ENCODE data around the gene SPATA4.
"Not testable (repeated sequence)": the region's sequence is repeated elsewhere in the genome, so short reads cannot be mapped to it uniquely, and the experiment has no call there.

The SPATA4 gene

DNA sequence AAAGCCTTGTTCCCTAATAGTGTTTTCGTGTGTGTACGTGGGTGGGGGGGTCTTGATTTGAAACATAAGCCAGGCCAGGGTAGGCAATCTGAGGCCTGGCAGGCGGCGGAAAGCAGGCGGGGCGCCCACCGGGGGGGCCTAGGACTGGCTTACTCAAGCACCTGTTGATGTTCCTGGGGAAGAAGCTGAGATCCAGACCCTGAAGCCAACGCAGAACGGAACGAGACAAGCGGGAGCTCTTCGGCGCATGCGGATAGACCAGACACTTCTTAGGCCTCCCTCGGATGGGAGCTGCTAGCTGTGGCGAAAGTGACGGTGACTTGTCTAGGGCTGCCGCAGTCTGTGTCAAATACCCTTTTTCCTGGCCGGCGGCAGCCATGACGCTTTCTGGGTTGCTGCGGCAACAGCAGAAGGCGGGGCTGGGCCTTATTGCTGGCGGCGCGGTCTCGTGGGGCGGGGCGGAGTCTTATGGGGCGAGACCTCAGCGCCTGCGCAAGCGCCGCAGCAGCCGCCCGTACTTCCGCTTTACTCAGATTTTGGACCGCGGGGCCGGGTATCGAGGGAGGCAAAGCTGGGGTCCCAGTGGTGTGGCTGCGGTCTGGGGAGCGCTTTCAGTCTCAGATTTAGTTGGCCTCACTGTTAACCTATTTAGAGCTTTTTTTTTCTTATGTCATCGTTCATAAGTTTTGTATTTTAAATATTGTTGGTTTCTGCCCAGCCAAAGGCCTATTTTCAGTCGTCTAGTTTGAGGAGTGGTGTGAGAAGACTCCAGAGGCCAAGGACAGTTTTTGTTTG, at the start of gene SPATA4:
SPATA4 (minus strand) TSS at position 402 of the 795 bp plus-strand sequence; CDS start at position 379, 23 bp downstream.
- peak; percentile 89 to 90 for DNase-seq

DNA sequence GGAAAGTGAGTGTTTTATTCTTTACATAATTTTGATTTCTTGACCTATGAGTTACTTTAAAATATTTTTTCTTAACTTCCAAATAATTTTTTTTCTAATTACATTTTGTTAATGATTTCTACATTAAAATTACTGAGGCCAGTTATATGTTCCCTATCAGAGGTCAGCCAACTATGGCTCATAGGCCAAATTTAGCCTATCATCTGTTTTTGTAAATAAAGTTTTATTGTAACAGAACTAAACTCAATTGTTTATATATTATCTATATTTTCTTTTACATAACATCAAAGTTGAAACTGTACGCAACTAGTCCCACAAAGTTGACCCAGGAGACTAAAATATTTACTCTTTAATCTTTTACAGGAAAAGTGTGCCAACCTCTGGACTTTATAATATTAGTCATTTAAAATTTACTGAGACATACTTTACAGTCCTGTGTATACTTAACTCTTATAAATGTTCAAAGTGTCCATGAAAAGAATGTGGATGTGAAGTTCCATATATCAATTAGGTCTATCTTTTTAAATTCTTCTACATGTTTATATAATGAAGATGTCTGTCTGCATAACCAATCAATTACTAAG, 47.5 kb upstream of the SPATA4 start:
- DNase-seq, result no peak

DNA sequence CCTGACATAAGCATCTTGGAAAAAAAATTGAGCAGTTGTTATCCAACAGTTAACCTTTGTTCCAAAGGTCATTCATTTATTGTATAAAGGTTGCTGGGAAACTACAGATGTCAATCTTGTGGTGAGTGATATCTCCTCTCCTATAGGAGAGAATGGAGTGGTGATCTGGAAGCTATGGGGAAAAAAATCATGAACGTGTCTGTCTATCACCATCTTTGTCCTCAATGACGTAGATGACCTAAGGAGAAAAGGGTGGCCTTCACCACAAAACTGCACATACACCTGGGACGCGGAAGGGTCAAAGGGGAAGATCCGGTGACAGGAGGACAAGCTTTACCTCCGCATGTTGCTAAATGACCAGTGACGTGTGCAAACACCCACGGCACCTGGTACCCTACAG, 46.3 kb upstream of the SPATA4 start:
- no peak for DNase-seq

DNA sequence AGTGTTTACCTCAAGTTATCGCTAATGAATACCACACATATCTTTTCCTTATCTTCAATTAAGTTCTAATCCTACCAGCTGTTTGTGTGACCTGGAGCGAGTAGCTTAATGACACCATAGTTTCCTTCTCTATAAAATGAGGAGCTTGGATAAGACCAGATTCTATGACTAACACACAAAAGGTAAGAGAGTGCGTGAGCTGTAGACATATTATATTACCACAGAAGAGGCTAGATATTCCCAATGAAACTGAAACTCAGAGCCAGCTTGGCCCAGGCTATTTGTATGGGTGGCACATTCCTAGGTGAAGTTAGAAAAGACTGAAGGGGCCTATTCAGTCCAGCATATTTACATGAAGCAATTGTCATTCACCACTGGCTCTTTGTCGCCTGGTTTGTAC, 43.4 kb upstream of the SPATA4 start:
- no peak for DNase-seq

DNA sequence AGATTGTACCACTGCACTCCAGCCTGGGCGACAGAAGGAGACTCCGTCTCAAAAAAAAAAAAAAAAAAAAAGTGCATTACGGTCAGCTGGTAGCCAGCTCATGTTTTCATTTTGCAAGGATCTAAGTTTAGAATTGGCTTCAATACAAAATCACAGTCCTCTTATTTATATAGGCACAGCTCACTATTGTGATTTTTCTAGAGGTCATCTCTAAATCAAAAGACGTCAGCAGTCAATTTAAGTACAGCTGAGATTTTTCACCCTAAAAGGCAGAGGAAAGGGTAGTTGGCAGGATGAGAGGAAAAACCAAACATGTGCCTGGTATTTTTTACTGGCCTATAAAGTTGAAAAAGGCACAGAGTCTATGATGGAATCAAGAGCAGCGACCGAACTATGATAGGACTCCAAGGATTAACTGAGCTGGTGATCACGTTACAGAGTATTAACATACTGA, 42.8 kb upstream of the SPATA4 start:
- no peak for DNase-seq

DNA sequence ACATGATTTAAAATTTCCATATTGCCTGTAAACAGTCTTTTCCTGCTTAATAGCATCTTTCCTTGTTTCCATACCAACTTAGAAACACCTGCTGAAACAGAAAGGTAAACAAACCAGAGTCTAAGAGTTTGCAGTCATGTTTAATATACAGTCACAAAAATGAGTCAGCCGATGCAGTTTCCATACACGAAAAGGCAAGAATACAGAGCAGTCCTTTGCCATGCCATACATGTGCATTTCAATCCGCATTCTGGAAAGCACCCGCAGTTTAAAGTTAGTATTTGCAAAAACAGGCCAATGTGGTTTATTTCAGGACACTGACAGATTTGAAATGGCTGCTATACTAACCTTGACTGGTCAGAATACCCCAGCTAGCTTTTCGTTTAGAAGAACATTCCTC, 41.6 kb upstream of the SPATA4 start:
- no peak for DNase-seq

DNA sequence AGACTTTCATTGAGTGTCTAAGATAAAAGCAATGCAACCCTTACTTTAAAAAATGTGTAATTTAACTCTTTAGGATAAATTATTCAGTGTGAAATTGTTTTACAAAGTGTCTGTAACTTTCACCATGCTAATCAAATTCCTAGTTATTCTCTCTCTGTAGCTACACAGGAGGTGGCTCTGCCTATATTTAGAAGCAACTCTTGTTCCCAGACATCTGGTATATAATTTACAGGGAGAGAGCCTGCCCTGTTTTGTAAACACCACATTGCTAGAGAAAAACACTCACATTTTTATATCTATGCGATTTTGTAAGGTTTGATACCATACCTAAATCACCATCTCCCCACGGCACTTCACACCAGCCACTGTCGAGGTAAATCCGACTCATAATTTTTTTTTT, 35.5 kb upstream of the SPATA4 start:
- no peak for DNase-seq

DNA sequence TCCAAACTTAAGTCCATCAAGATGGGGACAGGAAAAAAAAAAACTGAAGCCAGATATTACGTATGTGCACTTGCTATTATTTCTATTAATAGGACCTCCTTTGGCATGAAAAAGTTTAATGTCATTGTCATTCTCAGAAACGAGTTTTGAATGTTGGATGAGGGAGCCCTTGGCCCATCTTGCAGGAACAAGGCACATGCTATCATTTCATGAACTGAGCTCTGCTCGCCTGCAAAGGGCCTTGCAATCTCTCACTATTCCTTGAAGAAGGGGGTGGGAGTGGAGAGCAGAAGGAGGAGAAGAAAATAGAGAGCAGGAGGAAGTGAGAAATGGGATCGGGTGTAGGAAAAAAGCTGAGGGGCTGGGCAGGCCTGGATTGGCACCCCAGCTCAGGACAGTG, 34.3 kb upstream of the SPATA4 start:
- DNase-seq, result no peak

DNA sequence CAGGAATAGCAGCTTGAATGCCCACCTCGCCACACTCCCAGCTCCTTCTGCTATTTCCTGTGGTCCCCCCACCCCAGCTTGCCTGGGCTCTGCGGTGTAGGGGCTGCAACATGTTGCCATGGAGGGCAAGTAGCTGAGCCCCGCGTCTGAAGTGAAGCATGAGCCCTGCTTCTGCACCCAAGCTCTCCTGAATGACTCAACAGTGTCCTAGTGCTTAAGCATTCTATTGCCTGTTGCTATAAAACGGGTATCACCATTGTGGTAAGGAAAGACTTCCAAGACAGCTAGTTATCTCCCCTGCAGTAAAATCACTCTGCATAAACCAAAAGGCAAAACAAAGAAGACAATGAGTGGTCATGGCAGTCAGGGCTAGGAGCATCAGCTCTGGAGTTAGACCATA, 31.4 kb upstream of the SPATA4 start:
- DNase-seq, result no peak

DNA sequence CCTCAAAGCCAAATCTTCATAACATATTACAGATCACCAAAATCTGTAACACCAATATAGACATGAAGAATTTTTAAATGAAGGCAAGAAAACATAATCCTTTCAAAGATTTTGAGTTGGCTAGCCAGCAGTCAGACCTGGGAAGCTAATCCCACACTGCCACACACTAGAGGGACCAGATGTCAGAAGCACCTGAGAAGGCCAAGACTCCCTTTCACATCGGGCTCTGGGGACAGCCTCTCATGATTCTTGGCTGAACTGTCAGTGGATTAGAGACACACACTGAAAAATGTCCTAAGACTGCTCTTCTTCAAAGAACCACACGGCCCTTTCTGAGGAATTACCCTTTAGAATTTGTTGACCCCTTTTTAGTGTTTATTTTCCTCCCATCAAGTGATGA, 28.2 kb upstream of the SPATA4 start:
- DNase-seq, result no peak

DNA sequence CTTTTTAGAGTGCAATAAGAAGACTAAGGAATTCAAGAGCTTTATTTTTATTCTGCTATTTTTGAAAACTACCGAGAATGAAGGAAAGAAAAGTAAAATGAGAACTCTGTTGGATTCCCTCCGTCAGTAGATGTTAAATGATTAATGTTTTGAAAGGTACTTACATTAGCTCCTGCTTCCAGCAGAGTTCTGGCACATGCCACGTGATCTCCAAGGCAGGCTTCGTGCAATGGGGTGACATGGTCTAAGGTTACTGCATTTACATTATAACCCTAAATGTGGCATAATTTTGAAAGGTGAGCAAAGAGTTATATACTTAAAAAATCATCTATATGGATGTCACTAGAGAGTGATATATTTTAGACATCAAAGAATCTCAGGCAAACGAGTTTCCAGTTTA, 26.8 kb upstream of the SPATA4 start:
- DNase-seq, result no peak

DNA sequence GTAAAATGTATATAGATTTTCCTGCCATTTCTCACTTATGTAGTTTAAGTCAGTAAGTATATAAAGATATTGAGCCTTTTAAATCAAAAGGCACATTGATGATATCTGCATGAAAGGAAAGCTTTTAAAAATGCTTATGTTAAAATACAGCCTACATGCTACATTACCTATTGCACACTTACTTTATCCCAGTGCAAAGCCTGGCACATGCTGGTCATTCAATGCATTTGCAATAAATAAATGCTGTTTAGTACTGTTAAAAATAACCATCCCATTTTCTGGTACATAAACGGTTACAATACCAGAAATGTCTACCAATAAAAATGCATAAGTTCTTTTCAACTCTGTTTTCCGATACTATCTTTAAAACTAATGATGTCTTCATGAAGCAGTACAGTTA, 22.1 kb upstream of the SPATA4 start:
- DNase-seq, result no peak

DNA sequence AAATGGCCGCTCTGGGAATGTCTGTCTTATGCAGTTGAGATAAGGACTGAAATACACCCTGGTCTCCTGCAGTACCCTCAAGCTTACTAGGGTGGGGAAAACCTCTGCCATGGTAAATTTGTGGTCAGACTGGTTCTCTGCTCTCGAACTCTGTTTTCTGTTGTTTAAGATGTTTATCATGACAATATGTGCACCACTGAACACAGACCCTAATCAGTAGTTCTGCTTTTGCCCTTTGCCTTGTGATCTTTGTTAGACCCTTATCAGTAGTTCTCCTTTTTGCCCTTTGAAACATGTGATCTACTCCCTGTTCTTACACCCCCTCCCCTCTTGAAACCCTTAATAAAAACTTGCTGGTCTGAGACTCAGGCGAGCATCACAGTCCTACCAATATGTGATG, 17.0 kb upstream of the SPATA4 start:
- DNase-seq, result not testable (repeated sequence)

DNA sequence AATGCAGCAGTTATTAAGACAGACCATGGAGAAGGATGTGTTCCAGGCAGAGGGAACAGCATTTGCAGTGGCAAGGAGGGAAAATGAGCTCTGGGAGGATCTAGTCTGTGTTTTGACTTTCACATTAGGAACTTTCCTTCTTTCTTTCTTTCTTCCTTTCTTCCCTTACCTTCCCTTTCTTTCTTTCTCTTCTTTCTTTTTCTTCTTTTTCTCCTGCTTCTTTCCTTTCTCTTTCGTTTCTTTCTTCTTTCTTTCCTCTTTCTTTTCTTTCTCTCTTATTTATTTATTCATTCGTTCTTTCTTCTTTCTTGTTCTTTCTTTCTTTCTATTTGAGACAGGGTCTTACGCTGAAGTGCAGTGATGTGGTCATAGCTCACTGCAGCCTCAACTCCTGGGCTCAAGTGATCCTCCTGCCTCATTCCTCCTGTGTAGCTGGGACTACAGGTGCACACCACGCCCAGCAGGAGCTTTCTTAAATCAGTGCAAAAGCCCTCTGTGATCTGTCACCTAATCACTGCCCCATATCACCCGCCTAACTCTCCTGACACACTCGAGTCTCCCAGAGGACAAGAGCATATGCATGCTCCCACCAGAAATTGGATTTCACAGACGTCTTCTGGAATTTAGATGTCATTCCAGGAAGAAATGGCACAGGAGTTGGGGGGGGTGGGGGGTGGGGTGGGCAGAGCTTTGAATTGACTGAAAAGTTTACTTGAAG, 15.4 kb upstream of the SPATA4 start:
- no peak for DNase-seq

DNA sequence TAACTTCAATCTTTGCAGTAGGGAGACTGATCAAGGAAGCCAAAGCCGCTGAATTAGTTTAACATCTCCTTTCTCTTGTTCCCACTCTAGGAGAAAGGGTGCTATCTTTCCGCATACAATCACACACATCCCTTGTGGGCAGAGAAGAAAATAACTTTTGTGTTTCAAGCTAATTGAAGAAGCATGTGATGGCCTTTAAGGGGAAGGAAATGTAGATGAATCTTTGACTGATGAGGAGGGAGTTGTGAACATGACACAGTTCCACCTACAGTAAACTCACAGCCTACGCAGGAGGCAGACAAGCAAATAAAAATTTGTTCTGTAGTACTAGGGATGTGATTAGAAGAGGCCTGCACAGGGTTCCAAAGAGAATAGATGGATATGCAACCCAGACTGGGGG, 14.7 kb upstream of the SPATA4 start:
- no peak for DNase-seq

DNA sequence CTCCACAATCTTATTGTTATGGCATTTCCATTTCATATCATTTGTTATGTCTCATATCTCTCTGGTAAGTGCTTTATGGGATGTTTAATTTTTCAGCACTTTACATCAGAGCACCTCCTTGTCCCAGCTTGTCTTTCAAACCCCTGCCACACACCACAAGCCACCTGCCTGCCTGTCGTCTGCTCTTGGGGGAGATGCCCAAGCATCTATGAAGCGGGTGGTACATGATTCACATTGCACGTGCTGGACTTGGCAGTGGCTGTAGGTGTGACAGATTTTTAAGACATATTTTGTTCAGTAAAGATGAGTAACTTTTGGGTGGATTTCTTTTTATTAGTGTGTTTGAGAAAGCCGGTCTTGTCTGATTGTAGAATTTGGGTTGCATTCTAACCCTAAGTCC, 14.2 kb upstream of the SPATA4 start:
- DNase-seq, result no peak

DNA sequence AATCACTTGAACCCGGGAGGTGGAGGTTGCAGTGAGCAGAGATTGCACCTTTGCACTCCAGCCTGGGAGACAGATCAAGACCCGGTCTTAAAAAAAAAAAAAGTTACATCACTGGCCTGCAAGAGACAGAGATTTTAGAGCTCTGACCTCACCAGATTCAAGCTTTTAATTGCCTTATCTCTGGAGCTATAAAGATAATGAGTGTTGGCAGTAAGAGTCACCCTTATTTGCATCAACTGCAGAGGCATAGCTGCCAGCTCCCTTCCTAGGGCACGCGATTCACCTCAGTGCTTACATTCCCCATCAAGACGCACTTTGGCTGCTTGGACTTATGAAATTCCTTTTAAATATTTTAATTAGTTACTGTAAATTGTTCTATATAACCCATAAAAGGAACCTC, 12.5 kb upstream of the SPATA4 start:
- DNase-seq, result no peak

DNA sequence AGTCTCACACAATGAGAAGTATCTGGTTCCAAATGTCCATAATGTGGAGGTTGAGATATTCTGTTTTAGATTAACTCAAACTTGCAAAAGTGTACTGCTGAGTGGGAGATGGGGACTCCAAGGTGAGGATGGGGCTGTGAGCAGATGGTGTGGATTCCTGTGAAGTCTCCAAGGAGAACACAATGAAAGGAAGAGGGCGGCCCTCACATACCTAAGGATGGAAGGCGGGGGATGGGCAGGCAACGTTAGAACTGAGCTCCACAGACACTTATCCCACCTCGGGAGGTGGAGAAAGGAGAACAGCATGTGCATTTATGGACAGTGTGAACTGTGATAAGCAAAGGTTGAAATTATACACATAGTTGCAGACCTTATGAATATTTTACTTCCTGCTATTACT, 9.9 kb upstream of the SPATA4 start:
- DNase-seq, result no peak

DNA sequence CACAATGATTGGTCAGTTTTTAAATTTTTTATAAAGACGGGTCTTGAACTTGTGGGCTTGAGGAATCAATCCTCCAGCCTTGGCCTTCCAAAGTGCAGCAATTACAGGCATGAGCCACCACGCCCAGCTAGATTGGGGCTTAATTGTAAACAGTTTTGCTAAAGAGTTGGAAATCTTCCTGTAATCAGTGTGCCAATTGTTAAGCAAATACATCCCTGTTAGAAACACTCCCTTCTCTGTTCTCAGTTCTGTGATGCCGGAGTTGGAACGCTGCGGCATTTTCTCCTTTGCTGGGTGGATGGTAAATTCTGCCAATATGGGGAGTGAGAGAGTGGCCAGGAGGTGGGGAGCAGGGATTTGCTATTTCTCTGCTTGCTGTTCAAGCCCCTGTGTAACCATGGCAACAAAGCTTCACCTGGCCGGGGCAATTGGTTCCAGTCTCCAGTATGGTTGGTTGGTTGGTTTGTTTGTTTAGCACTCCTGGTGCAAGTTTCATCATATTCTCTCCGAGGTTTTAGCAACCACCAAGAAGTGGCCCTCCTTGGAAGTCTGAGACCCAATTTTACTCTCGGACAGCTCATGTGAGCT, 3.0 kb upstream of the SPATA4 start:
- no peak for DNase-seq

DNA sequence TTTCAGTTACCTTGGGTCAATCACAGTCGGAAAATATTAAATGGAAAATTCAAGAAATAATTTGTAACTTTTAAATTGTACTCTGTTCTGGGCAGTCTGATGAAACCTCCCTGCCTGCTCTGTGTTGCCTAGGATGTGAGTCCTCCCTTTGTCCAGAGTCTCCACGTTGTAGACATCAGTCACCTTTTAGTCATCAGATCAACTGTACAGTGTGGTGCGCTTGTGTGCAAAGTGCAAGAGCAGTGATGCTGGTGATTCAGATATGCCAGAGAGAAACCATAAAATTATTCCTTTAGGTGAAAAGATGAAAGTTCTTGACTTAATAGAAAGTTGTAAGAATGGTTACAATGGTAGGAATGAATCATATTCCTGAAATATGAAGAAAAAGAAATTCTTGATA, 1.4 kb downstream of the SPATA4 start:
- peak in 1 of 2 donors; percentile 21 for DNase-seq

DNA sequence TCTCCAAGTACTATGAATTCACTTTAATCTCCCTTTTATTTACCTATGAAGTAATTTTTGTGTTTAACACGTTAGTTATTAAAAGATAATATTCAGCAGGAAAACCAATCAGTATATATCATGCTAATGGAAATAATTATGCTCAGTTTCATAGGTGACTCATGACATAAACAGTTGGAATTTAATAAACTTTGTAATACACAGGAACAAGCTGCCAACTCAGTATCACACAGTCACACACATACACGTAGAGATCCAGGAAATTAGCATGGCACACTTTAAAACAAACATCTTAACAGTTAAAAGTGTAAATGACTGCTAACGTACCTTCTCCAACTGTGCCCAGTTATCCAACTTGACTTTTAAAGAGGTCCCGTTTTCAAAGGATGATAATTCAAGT, 2.3 kb downstream of the SPATA4 start:
- no peak for DNase-seq

DNA sequence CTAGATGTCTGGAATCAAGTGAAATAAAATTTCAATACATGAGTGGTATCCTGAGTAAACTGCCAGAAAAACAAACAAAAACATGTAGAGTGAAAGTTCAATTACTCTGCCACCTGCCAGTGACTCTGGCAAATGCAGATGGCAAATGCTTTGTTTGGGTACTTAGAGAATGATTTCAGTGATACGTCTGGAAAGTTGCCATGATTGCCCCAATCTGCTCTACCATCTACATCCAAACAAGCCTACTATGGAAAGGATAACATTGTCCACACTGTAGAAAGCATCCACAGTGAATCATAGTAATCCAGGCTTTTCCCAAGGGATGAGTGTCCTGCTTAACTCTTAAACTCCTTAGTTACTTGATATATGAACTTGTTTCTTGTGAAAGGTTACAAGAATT, 3.4 kb downstream of the SPATA4 start:
- no peak for DNase-seq

DNA sequence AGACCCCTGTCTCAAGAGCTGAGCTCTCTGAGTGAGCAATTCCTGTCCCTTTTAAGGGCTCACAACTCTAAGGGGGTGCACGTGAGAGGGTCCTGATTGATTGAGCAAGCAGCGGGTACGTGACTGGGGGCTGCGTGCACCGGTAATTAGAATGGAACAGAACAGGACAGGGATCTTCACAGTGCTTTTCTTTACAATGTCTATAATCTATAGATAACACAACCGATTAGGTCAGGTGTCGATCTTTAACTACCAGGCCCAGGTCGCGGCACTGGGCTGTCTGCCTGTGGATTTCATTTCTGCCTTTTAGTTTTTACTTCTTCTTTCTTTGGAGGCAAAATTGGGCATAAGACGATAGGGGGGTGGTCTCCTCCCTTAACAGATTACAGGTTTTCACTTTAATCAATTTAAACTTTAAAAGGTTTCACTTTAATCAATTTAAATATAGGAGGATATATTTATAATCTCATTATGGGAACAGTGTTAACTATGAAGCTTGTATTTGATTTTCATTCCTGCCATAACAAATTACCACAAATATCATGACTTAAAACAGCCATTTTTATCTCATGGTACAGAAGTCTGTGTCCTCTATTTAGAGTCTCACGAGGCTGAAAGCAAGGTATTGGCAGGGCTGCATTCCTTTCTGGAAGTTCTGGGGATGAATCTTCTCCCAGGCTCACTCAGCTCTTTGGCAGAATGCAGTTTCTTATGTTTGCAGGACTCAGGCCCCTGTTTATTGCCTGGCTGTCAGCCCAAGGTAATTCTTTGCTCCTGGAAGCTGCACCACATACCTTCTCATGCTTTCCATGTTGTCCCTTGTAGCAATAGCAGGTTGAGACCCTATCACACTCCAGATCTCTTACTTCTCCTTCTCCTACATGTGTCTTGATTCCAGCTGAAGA, 5.2 kb downstream of the SPATA4 start:
- no peak for DNase-seq

Data from stimulated activated CD4-positive, alpha-beta T cell treated with anti-CD3 and anti-CD28 coated beads, Interleukin-2, amount 100 ng/mL, for 48 hours (primary cell).